ENCODE measurements around the gene SLC6A12. TPM values are rescaled to one million over a fixed set of nuclear protein-coding genes. Genes with fewer than 3 reads are reported as not detected.

The SLC6A12 gene
- polyA plus RNA-seq, 1 of the 3 experiments (the other 2 are of a cell fraction): 0.02 TPM

- CTCF ChIA-PET: interaction anchor here (0.7 to 2.4 kb wide), 6 partner anchors 8 to 43 kb away, joined by 3 to 13 read pairs (median 6); no protein-coding TSS in a partner anchor
- TF ChIP-seq YY1 (IDR thresholded peaks at IDR 0.05; ENCODE audit: low read depth) (no peak), MXI1 (IDR thresholded peaks at IDR 0.05; ENCODE audit: low read depth, low read length) (no peak), RFX5 (IDR thresholded peaks at IDR 0.05; ENCODE audit: low read length) (no peak), MEF2A (IDR thresholded peaks at IDR 0.05; ENCODE audit: borderline replicate concordance, low read depth) (no peak), FOSL2 (IDR thresholded peaks at IDR 0.05; ENCODE audit: borderline replicate concordance, low read depth) (no peak), SMC3 (IDR thresholded peaks at IDR 0.05; ENCODE audit: low read depth, low read length) (no peak), GABPA (IDR thresholded peaks at IDR 0.05; ENCODE audit: low read depth) (no peak), ELF1 (IDR thresholded peaks at IDR 0.05) (no peak), TAF1 (IDR thresholded peaks at IDR 0.05; ENCODE audit: borderline replicate concordance, low read depth, low read length) (no peak), NRF1 (IDR thresholded peaks at IDR 0.05; ENCODE audit: low read depth, low read length) (no peak), EP300 (IDR thresholded peaks at IDR 0.05; ENCODE audit: borderline replicate concordance in 1 of 2, low read depth in 1 of 2, low read length in 1 of 2) (no peak), RAD21 (IDR thresholded peaks at IDR 0.05; ENCODE audit: low read length) (no peak)
- TF ChIP-seq, protein P1, sequence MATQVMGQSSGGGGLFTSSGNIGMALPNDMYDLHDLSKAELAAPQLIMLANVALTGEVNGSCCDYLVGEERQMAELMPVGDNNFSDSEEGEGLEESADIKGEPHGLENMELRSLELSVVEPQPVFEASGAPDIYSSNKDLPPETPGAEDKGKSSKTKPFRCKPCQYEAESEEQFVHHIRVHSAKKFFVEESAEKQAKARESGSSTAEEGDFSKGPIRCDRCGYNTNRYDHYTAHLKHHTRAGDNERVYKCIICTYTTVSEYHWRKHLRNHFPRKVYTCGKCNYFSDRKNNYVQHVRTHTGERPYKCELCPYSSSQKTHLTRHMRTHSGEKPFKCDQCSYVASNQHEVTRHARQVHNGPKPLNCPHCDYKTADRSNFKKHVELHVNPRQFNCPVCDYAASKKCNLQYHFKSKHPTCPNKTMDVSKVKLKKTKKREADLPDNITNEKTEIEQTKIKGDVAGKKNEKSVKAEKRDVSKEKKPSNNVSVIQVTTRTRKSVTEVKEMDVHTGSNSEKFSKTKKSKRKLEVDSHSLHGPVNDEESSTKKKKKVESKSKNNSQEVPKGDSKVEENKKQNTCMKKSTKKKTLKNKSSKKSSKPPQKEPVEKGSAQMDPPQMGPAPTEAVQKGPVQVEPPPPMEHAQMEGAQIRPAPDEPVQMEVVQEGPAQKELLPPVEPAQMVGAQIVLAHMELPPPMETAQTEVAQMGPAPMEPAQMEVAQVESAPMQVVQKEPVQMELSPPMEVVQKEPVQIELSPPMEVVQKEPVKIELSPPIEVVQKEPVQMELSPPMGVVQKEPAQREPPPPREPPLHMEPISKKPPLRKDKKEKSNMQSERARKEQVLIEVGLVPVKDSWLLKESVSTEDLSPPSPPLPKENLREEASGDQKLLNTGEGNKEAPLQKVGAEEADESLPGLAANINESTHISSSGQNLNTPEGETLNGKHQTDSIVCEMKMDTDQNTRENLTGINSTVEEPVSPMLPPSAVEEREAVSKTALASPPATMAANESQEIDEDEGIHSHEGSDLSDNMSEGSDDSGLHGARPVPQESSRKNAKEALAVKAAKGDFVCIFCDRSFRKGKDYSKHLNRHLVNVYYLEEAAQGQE (IDR thresholded peaks at IDR 0.05; ENCODE audit: low read depth, low read length): no peak
- no peaks in the 10 kb centered on the region for H3K9me3 ChIP-seq
- H3K27ac ChIP-seq (ENCODE audit: low read depth in 2 of 2, low read length in 1 of 2): no peak overlapping the region
- H3K79me2 ChIP-seq (ENCODE audit: insufficient read depth): no peaks in the 10 kb centered on the region
- DNase-seq: no peak
- no peaks in the 10 kb centered on the region for H4K20me1 ChIP-seq (ENCODE audit: insufficient read depth)
- H3K27me3 ChIP-seq (ENCODE audit: insufficient read depth): peaks cover 5% of the 10 kb centered on the region; the same call in 1 of the 2 replicates
- H3K4me2 ChIP-seq: no peak overlapping the region
- H2AFZ ChIP-seq (ENCODE audit: low read depth): no peak overlapping the region
- no peaks in the 10 kb centered on the region; a peak in 1 of 4 replicates for H3K4me1 ChIP-seq (ENCODE audit: control insufficient read depth in 1 of 2, insufficient read depth in 2 of 2, low read depth in 1 of 2, low read length in 1 of 2)
- WGBS (ENCODE audit: low lambda C conversion rate): 51% methylated on average over 11 of the region's 19 CpGs
- no peaks in the 10 kb centered on the region for H3F3A ChIP-seq (replicated peaks; ENCODE audit: insufficient read depth)
- H3K4me3 ChIP-seq (ENCODE audit: low read depth in 2 of 2, low read length in 1 of 2): no peak overlapping the region
- no peak overlapping the region for H3K9ac ChIP-seq
- POLR2A ChIA-PET: no interaction called here
- H3K9me2 ChIP-seq: no peaks in the 10 kb centered on the region
- no peaks in the 10 kb centered on the region for H3K36me3 ChIP-seq (replicated peaks in 1 of 2; ENCODE audit: control insufficient read depth in 1 of 2, insufficient read depth in 2 of 2, low read length in 1 of 2)
These were observed 19.0 kb upstream of the SLC6A12 start for GRCh38 chr12:232731-233614.
